ENCODE results near the gene METTL6.

GRCh38 chr3:15390460-15390859 lies 36.9 kb downstream of the METTL6 start:
- no peak for TF ChIP-seq CTCF (IDR thresholded peaks at IDR 0.05; ENCODE audit: low read depth, low read length, poor library complexity, severe bottlenecking)
- no peak for TF ChIP-seq EZH2phosphoT487 (IDR thresholded peaks at IDR 0.05; ENCODE audit: borderline replicate concordance, low read length)
